K562 (cell line): ENCODE results near the gene GZF1. TPM values are rescaled to one million over a fixed set of nuclear protein-coding genes. Genes with fewer than 3 reads are reported as not detected.

ENCODE experiments used
- ATAC-seq: fragments of 200-7000 bp; cut with Tn5 transposase; 3 replicates; pipeline ENCODE4 v1.9.1; 2020; ENCODE audit warnings: moderate library complexity
- BruUV-seq: library from RNA; stranded (reverse); fragments of 400-500 nt; replicated peaks from 2 replicates; lab custom pipeline; 2021; lab: Mats Ljungman, UMichigan
- CTCF ChIA-PET: fragments of 300-600 bp; formaldehyde crosslinking; extraction: SDS; loops from one replicate; lab custom pipeline; 2021; ENCODE audit warnings: low intra/inter-chr PET ratio; lab: Yijun Ruan, JAX
- POLR2A ChIA-PET: fragments of 300-600, 350-650 bp; sonication (Branson Sonifier 250); formaldehyde crosslinking; extraction: SDS; loops from one replicate; lab custom pipeline; 2021; ENCODE audit warnings: antibody characterized with exemption, inconsistent platforms; lab: Yijun Ruan, JAX
- DNase-seq, 4 experiments: peaks; one replicate each; pipeline versions ENCODE4 v3.0.0 to v3.0.0-alpha.2; 2011 to 2018; ENCODE audit warnings: low spot score in 3 of 4, mixed read lengths in 3 of 4; ENCODE audit errors: extremely low read depth in 1 of 4
- FAIRE-seq: peaks from 2 replicates; lab custom pipeline; 2011; peaks lifted over from hg19 to GRCh38; lab: Jason Lieb, UNC
- H2AFZ ChIP-seq: 2 replicates; pipeline ENCODE4 v1.6.0; 2011; ENCODE audit warnings: low read depth, low read length, control low read depth, inconsistent platforms
- H3K27ac ChIP-seq: fragments of 200-600 bp; 3 replicates; pipeline ENCODE4 v1.8.0; 2011; ENCODE audit warnings: low read depth, mild to moderate bottlenecking, control low read depth, inconsistent platforms, low read length, moderate library complexity, mixed read lengths; ENCODE audit errors: extremely low read depth
- H3K27me3 ChIP-seq, 2 experiments: fragments of 300-600 bp in 1 of 2; 2 replicates in 1 of 2; 3 replicates in 1 of 2; pipeline versions ENCODE4 v1.6.0 to v1.8.0; 2011; ENCODE audit warnings: inconsistent platforms in 2 of 2, low read length in 2 of 2, mild to moderate bottlenecking in 1 of 2, mixed read lengths in 1 of 2, moderate library complexity in 1 of 2; ENCODE audit not compliant: control insufficient read depth in 2 of 2, insufficient read depth in 2 of 2
- H3K36me3 ChIP-seq: fragments of 300-600 bp; 3 replicates; pipeline ENCODE4 v1.8.0; 2011; ENCODE audit warnings: mild to moderate bottlenecking, low read length, inconsistent platforms; ENCODE audit not compliant: control insufficient read depth, insufficient read depth
- H3K4me1 ChIP-seq, 2 experiments: fragments of 200-600 bp in 1 of 2; replicated peaks in 1 of 2; 2 replicates in 1 of 2; 3 replicates in 1 of 2; pipeline versions ENCODE4 v1.5.1 to v1.8.0; 2011; ENCODE audit warnings: inconsistent platforms in 2 of 2, low read length in 2 of 2, mild to moderate bottlenecking in 1 of 2, mixed read lengths in 1 of 2, moderate library complexity in 1 of 2; ENCODE audit not compliant: control insufficient read depth in 2 of 2, insufficient read depth in 2 of 2
- H3K4me2 ChIP-seq: 2 replicates; pipeline ENCODE4 v1.6.1; 2011; ENCODE audit warnings: low read length, control low read depth, inconsistent platforms, mixed read lengths; ENCODE audit not compliant: insufficient read depth
- H3K4me3 ChIP-seq: fragments of 200-600 bp; sonication (generic), shearing (Covaris generic); 2 replicates; pipeline ENCODE4 v1.5.1; 2016; ENCODE audit warnings: control low read depth, inconsistent platforms
- H3K79me2 ChIP-seq: fragments of 200-600 bp; 3 replicates; pipeline ENCODE4 v1.8.0; 2011; ENCODE audit warnings: low read length, inconsistent platforms; ENCODE audit not compliant: control insufficient read depth, insufficient read depth
- H3K9ac ChIP-seq, 2 experiments: 2 replicates each; pipeline versions ENCODE4 v1.6.0 to v1.6.1; 2011; ENCODE audit warnings: low read depth in 2 of 2, low read length in 2 of 2, control low read depth in 1 of 2, inconsistent platforms in 1 of 2, mild to moderate bottlenecking in 1 of 2, mixed read lengths in 1 of 2; ENCODE audit not compliant: insufficient read depth in 1 of 2
- H3K9me1 ChIP-seq: one replicate; pipeline ENCODE4 v1.6.0; 2011; ENCODE audit warnings: inconsistent platforms, mild to moderate bottlenecking, low read length, moderate library complexity; ENCODE audit not compliant: control insufficient read depth, insufficient read depth
- H3K9me3 ChIP-seq: replicated peaks from 2 replicates; pipeline ENCODE4 v1.5.1; 2011; ENCODE audit warnings: low read depth, low read length, inconsistent platforms; ENCODE audit not compliant: control insufficient read depth, insufficient read depth
- H4K20me1 ChIP-seq: replicated peaks from 2 replicates; pipeline ENCODE4 v1.6.1; 2011; ENCODE audit warnings: low read length, inconsistent platforms, mixed read lengths; ENCODE audit not compliant: control insufficient read depth, insufficient read depth
- ATF4 ChIP-seq: fragments of 450-650 bp; formaldehyde crosslinking; IDR thresholded peaks from 2 replicates; pipeline ENCODE4 v1.4.0; 2022; ENCODE audit warnings: mild to moderate bottlenecking, moderate library complexity
- BCOR ChIP-seq: fragments of 450-650 bp; IDR thresholded peaks from 2 replicates; pipeline ENCODE4 v1.6.1; 2016
- CEBPB ChIP-seq: fragments of 450-650 bp; IDR thresholded peaks from 2 replicates; pipeline ENCODE4 v1.6.1; 2016; ENCODE audit warnings: missing genetic modification characterization, missing compliant biosample characterization
- CHD2 ChIP-seq: IDR thresholded peaks from 2 replicates; pipeline ENCODE4 v1.6.1; 2011; ENCODE audit warnings: low read depth, low read length
- CREM ChIP-seq: IDR thresholded peaks from 2 replicates; pipeline ENCODE4 v1.6.1; 2014; ENCODE audit warnings: antibody characterized with exemption, low read depth
- E2F3 ChIP-seq: fragments of 250-450 bp; sonication (Bioruptor Pico); IDR thresholded peaks from 2 replicates; pipeline ENCODE4 v1.4.0; 2020; ENCODE audit warnings: mild to moderate bottlenecking
- EZH2 ChIP-seq: IDR thresholded peaks from 2 replicates; pipeline ENCODE4 v1.6.1; 2012; ENCODE audit warnings: low read depth, mild to moderate bottlenecking, inconsistent platforms, low read length, borderline replicate concordance
- HDAC8 ChIP-seq: fragments of 450-650 bp; IDR thresholded peaks from 2 replicates; pipeline ENCODE4 v1.6.1; 2016; ENCODE audit warnings: mild to moderate bottlenecking, missing genetic modification characterization, moderate library complexity, missing compliant biosample characterization
- HOXB6 ChIP-seq: fragments of 250-450 bp; sonication (Bioruptor Pico); IDR thresholded peaks from 2 replicates; pipeline ENCODE4 v1.5.1; 2022; ENCODE audit warnings: mild to moderate bottlenecking, borderline replicate concordance
- ZBED1 ChIP-seq: IDR thresholded peaks from 2 replicates; pipeline ENCODE4 v1.6.1; 2014
- ZNF639 ChIP-seq, 2 experiments: fragments of 200-800 bp in 1 of 2; sonication (Bioruptor generic) in 1 of 2; sonication (generic) in 1 of 2; formaldehyde crosslinking in 1 of 2; IDR thresholded peaks in 1 of 2; conservative IDR thresholded peaks in 1 of 2; 2 replicates each; pipeline versions ENCODE4 v1.5.0 to v1.6.1; 2016 to 2020; ENCODE audit warnings: missing compliant biosample characterization in 1 of 2, missing genetic modification characterization in 1 of 2, missing genetic modification reagents in 1 of 2
- WGBS: fragments of 100-300 bp; shearing (Covaris generic); methylation state at CpG from one replicate; pipeline ENCODE4 v1.1.6; 2016; ENCODE audit warnings: low coverage, mixed read lengths; ENCODE audit not compliant: insufficient coverage; ENCODE audit errors: missing lambda C conversion rate; 5-methylcytosine and 5-hydroxymethylcytosine counted together
- in situ Hi-C: fragments of 300-500 bp; cut with MboI; formaldehyde crosslinking; loops from 4 replicates; pipeline ENCODE4 v1.15.0; 2018; ENCODE audit warnings: inconsistent platforms, mixed read lengths
- intact Hi-C: fragments of 100-400 bp; cut with micrococcal nuclease; formaldehyde crosslinking; loops from 2 replicates; pipeline ENCODE4 v1.14.2; 2022
- polyA plus RNA-seq, 8 experiments: library from polyadenylated mRNA; depleted of rRNA in 4 of 8; stranded (reverse) in 5 of 8; unstranded in 3 of 8; fragments of >200 nt; fragmentation: Nextera tagmentation in 2 of 8; fragmentation: Illumina TruSeq in 1 of 8; extraction: Ambion mirVana in 2 of 8; extraction: Trizol in 1 of 8; gene quantifications; 2 replicates each; pipeline versions ENCODE4 v1.2.1 to v1.2.3, GENCODE V29; 2011 to 2014; ENCODE audit warnings: inconsistent platforms in 1 of 8, missing spikeins in 1 of 8
- total RNA-seq, 7 experiments: library from RNA; depleted of rRNA in 6 of 7; stranded (reverse); fragments of >200 nt in 6 of 7; fragmentation: Illumina TruSeq in 2 of 7; extraction: Trizol in 2 of 7; gene quantifications; 2 replicates each; pipeline versions ENCODE4 v1.2.1 to v1.2.3, GENCODE V29; 2011 to 2021; ENCODE audit warnings: low replicate concordance in 1 of 7

The GZF1 gene
- total and polyA plus RNA-seq, 9 of the 15 experiments (the other 6 are each of a cell fraction or from before 2014, with no cell fraction given): 1.2 to 15.7 (median 7.4) TPM

- Histone ChIP-seq H2AFZ (no peak overlapping the region), H3K4me3 (no peak overlapping the region), H3K9ac (no peak overlapping the region), H3K9me3 (no peaks in the 10 kb centered on the region), H3K27me3 (no peaks in the 10 kb centered on the region), H3K9me1 (no peaks in the 10 kb centered on the region), H3K4me2 (no peak overlapping the region), H3K36me3 (peaks cover 2% of the 10 kb centered on the region; the same call in 1 of the 3 replicates), H3K27ac (no peak overlapping the region), H4K20me1 (no peaks in the 10 kb centered on the region), H3K4me1 (peaks cover 0 to 4% of the 10 kb centered on the region in 2 experiments; a peak in 2 of 5 replicates), H3K79me2 (peaks cover 90% of the 10 kb centered on the region)
- FAIRE-seq (no peak), DNase-seq (no peak), ATAC-seq (no peak)
- 81% methylated on average over 2 of the region's 2 CpGs for WGBS
- BruUV-seq: no TSS peak
- CTCF ChIA-PET: no interaction called here
- intact Hi-C loops: no loop called here
- in situ Hi-C loops: no loop called here
- TF ChIP-seq CHD2: no peak
- TF ChIP-seq BCOR: no peak
- no peak for TF ChIP-seq ZNF639 (CRISPR knock-in tag; conservative IDR thresholded peaks at IDR 0.05 in 1 of 2, IDR thresholded peaks at IDR 0.05 in 1 of 2)
- TF ChIP-seq CREM: no peak
- no peak for TF ChIP-seq E2F3 (CRISPR knock-in tag)
- no peak for TF ChIP-seq ATF4 (CRISPR knock-in tag)
- TF ChIP-seq HDAC8 (tag): no peak
- TF ChIP-seq CEBPB (tag): no peak
- no peak for TF ChIP-seq HOXB6 (CRISPR knock-in tag)
- TF ChIP-seq ZBED1: no peak
- no peak for TF ChIP-seq EZH2
- POLR2A ChIA-PET: no interaction called here
These were observed 45.9 kb downstream of the GZF1 start for GRCh38 chr20:23407781-23408464.
